ENCODE results near the gene STX1A.

- TF ChIP-seq POLR2AphosphoS5 (IDR thresholded peaks at IDR 0.05; ENCODE audit: low read depth, low read length) (peak; percentile 72), POLR2A (IDR thresholded peaks at IDR 0.05; ENCODE audit: low read depth, low read length) (peak; percentile 94), TAF1 (IDR thresholded peaks at IDR 0.05; ENCODE audit: borderline replicate concordance, low read depth, low read length) (peak; percentile 88)
Observed at GRCh38 chr7:73683056-73683787, 36.2 kb downstream of the STX1A start, which contains the start of the genes BUD23 and DNAJC30.
